ENCODE data around the gene MAZ.

MAZ gene

DNA sequence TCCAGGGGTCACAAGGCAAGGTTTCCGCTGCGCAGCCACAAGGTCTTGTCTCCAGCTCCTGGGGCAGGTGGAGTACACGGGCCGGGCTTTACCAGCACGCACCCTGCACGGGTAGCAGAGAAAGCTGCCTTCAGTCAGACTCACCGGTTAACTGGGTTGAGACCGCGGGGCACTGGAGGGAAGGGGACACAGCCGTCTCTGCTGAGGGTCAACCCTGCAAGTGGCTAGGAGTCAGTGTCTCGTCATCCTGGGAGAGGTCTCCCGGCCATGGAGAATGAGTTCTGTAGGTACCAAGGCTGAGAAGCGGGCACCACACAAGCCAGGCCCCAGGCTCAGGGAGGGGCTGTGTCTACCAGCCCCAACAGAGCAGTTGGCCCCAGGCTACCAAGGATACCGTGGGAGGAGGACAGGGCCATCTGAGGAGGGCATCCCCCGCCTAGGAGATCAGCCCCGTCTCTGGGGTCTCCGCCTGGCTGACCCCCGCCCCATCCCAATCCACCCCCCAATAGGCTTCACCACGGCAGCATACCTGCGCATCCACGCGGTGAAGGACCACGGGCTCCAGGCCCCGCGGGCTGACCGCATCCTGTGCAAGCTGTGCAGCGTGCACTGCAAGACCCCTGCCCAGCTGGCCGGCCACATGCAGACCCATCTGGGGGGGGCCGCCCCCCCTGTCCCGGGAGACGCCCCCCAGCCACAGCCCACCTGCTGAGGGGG, 2.9 kb downstream of the MAZ start:
- DNase-seq (ENCODE audit: low read depth in 2 of 2, low spot score in 1 of 2): no peak

DNA sequence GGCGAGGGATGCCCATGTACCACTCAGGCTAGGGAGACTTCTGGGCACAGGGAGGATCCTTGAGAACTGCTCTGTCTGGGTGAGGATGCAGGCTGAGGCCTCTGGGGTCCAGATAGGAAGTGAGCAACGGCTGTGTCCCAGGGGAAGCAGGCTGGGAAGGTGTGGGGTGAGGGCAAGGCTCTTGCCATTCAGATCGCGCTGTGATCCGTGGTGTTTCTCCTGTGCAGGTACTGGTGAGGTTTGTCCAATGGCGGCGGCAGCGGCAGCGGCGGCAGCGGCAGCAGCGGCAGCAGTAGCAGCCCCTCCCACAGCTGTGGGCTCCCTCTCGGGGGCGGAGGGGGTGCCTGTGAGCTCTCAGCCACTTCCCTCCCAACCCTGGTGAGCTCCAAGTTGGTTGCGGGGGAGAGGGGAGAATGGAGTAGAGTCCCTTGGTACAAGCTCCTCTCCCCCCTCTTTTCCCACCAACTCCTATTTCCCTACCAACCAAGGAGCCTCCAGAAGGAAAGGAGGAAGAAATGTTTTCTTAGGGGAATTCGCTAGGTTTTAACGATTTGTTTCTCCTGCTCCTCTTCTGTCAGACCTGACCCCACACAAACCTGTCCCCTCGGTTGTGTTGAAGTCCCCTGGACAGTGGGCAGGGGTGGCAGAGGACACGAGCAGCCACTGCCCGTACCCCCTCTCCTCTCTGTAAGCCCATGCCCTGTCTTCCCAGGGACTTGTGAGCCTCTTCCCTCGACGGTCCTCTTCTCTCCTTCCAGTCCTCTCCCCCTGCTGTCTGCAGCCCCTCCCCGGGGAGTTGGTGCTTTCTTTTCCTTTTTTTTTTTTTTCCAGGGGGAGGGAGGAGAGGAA, 3.7 kb downstream of the MAZ start:
- DNase-seq (ENCODE audit: low read depth in 2 of 2, low spot score in 1 of 2): no peak

DNA sequence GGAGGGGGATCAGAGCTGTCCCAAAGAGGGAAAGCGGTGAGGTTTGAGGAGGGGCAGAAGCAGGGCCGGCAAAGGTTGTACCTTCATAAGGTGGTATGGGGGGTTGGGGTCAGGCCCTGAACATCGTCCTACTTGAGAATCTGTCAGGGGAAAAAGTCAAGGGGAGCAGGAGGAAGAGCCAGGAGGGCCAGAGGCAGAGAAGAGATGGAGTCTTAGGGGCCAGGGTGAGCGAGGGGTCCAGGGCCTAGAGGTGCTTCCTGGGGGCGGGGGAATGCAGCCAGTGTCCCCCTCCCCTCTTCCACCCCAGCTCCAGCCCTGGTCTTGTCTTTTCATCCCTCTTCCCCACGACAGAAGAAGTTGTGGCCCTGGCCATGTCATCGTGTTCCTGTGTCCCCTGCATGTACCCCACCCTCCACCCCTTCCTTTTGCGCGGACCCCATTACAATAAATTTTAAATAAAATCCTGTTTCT, 4.4 kb downstream of the MAZ start:
- no peak for DNase-seq (ENCODE audit: low read depth in 2 of 2, low spot score in 1 of 2)

DNA sequence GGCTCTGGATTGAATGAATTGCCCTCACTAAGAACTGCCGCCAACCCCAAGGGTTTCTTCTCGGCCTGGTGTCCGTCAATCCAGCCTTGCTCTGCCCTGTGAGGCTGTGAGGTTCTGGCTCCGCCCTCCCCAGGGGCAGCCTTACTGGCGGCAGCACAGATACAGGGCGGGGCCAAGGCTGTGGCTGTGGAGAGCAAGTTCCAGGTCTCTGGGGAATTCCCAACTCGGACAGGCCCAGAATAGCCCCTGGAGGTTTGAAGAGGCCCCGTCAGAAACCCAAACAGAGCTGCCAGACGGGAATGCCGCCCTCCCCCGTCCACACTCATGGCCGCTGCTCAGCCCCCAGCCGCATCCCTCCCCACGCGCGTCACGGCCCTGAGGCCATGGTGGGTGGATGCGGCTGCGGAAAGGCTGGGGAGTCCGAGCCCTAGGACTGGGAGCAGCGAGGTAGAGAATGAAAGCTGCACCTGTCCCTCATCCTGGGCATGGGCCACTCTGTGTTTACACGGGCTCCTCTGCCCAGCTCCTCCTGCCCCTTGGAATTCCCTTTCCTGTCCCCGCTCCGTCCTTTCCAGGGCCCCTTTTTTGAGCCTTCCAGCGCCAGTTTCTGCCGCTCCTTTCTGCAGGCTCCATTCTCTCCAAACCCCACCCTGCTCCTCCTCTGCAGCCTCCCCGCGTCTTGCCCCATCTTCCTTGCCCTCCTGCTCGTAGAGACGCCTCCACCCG, 5.0 kb downstream of the MAZ start:
- no peak for DNase-seq (ENCODE audit: low read depth in 2 of 2, low spot score in 1 of 2)

DNA sequence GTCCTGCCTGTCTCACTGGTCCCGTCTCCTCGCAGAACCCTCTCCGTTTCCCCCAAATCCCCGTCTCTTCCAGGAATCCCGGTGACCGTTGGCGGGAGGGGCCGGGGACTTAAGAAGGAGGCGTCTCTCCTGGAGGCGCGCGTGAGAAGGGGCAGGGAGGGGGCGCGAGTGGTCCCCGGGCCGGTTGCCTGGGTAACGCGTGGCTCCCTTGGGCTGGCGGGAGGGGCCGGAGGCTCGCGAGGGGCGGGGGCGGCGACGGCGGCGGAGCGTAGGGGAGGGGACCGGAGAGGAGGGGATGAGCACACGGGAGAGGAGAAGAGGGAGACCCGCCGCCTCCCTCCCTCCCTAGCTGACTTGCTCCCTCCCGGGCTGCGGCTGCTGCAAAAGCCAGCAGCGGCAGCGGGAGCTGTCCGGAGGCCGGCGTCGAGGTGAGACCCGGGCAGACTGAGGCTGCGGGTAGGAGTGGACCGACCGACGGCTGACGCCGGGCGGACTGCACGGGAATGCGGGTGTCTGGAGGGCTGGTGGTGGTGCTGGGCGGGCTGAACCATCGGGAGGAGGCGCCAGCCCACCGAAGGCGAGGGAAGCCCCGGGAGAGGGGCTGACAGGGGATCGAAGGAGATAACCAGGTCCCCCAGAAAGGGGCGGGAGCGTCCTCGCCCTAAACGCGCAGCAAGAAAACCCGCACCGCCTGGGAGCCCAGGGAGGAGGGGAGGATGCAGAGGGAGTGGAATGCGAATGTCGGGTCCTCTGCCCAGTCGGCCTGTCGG, 5.8 kb downstream of the MAZ start, which contains the start of gene PRRT2:
PRRT2 (plus strand) TSS at position 298 of the 770 bp plus-strand sequence. CDS start 862 bp downstream, outside the sequence.
- no peak for DNase-seq (ENCODE audit: low read depth in 2 of 2, low spot score in 1 of 2)

DNA sequence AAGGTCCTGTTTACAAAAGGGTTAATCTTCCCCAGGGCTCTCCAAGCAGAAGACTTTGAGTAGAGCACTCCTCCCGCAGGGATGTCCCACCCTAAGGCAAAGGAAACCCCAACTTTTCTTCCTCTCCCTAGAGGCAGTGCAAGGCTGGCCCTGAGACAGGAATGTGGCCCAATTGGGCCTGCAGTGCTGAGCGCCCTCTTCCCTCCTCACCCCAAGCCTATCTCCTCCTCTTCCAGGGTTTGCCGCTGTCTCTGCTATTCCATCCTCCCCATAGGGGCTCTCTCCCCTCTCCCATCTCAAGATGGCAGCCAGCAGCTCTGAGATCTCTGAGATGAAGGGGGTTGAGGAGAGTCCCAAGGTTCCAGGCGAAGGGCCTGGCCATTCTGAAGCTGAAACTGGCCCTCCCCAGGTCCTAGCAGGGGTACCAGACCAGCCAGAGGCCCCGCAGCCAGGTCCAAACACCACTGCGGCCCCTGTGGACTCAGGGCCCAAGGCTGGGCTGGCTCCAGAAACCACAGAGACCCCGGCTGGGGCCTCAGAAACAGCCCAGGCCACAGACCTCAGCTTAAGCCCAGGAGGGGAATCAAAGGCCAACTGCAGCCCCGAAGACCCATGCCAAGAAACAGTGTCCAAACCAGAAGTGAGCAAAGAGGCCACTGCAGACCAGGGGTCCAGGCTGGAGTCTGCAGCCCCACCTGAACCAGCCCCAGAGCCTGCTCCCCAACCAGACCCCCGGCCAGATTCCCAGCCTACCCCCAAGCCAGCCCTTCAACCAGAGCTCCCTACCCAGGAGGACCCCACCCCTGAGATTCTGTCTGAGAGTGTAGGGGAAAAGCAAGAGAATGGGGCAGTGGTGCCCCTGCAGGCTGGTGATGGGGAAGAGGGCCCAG, 6.7 kb downstream of the MAZ start:
- no peak for DNase-seq (ENCODE audit: low read depth in 2 of 2, low spot score in 1 of 2)

DNA sequence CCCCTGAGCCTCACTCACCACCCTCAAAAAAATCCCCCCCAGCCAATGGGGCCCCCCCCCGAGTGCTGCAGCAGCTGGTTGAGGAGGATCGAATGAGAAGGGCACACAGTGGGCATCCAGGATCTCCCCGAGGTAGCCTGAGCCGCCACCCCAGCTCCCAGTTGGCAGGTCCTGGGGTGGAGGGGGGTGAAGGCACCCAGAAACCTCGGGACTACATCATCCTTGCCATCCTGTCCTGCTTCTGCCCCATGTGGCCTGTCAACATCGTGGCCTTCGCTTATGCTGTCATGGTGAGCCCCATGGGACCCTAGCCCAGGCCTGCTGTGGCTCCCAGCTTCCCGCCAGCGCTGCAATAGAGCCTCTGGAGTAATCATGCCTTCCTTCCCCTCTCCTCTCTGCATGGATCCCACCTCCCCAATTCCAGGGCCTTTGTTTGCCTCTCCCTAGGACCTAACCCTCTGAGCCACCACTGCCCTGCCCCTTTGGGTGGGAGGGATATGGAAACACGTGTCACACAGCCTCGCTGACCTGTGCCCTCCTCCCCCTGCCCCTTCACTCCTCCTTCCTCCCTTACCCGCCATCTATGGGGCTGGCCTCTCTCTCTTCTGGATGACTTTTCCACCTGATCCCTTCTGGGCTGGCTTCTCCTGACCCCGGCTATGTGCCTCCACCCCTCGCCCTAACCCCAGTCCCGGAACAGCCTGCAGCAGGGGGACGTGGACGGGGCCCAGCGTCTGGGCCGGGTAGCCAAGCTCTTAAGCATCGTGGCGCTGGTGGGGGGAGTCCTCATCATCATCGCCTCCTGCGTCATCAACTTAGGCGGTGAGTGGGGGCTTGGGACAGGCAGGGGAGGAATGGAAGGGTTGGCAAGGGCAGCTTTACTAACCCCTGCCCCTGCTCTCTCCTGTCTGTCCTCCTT, 7.6 kb downstream of the MAZ start:
- DNase-seq (ENCODE audit: low read depth in 2 of 2, low spot score in 1 of 2): no peak

DNA sequence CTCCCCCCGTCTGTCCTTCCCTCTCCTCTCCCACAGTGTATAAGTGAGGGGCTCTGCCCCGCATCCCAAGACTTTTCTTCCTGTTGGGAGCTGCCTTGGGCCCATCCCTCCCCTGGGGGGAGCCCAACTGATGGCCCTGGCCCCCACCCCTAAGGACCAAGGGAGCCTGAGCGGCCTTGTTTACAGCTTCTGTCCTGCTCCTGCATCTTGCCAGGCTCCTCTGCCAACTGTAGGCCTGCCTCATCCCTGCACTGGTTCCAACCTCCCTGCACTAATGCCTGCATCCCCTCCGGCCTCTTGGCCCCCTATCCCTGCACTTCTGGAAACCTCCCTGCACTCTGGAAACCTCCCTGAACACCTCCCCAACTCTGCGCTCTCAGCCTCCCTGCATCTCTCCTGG, 8.3 kb downstream of the MAZ start:
- DNase-seq (ENCODE audit: low read depth in 2 of 2, low spot score in 1 of 2): no peak

DNA sequence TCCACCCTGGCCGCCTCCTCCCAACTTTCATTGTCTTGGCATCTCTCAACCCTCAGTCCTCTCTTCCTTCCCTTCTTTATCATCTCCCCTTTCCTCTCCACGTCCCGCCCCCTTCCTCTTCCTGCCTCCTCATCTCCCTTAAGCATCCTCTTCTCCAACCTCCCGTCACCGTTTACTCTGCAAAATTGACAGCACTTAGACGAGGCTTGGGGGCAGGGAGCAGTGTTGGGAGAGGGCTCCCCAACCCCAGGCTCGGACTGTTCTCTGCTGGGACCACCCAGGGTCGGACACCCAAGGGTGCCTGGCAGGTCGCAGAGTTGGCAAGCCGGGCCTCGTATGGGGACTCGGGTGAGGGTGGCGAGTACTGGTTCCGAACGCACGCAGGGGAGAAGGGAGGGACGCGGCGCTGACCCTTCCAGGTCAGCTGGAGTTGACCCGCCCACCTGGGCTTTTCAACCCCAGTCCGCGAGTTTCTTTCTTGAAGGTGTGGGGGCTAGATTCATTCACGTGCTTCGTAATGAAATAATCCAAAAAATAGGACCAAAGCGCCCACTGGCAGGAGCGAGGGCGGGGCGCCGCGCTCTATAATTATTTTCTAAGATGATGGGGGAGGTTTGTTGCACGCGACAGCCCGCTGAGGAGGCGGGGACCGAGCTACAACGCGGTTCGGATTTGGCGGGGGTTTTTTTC, 8.8 kb downstream of the MAZ start:
- no peak for DNase-seq (ENCODE audit: low read depth in 2 of 2, low spot score in 1 of 2)

DNA sequence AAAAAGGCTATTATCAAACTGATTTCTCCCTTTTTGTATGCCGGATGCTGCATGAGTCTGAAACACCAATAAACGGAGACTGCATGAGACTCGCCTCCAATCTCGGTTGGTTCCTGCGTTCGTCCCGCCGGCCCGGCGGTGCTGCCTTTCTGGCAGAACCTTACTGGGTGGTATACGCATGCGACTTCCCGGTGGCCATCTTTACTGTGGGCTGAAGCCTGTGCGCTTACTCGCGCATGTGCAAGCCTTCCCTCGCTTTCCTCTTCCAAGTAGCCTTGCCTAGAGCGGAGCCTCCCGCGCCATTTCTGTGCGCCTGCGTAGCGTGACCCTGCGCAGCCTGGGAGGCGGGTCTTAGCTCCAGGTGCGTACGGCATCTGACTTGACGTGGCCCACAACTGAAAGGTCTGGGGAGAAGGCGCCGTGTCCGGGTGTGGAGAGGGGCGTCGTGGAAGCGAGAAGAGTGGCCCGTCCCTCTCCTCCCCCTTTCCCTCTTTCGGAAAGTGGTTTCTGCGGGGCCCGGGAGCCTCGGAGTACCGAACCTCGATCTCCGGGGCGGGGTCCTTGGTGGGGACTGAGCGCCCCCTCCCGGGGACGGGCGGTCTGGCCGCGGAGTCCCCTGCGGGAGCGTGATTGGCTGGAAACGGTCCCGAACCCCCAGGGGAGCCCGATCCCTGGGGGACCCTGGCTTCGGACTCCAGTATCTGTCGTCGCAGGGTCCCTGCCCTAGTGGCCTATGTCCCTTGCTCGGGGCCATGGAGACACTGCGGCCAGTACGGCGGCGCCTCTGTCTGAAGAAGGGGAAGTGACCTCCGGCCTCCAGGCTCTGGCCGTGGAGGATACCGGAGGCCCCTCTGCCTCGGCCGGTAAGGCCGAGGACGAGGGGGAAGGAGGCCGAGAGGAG, 9.7 kb downstream of the MAZ start, which contains the start of gene PAGR1:
PAGR1 (plus strand) TSS at position 360 of the 901 bp plus-strand sequence; CDS start at position 734, 374 bp downstream.
- DNase-seq (ENCODE audit: low read depth in 2 of 2, low spot score in 1 of 2): peak; percentile 95 to 97

DNA sequence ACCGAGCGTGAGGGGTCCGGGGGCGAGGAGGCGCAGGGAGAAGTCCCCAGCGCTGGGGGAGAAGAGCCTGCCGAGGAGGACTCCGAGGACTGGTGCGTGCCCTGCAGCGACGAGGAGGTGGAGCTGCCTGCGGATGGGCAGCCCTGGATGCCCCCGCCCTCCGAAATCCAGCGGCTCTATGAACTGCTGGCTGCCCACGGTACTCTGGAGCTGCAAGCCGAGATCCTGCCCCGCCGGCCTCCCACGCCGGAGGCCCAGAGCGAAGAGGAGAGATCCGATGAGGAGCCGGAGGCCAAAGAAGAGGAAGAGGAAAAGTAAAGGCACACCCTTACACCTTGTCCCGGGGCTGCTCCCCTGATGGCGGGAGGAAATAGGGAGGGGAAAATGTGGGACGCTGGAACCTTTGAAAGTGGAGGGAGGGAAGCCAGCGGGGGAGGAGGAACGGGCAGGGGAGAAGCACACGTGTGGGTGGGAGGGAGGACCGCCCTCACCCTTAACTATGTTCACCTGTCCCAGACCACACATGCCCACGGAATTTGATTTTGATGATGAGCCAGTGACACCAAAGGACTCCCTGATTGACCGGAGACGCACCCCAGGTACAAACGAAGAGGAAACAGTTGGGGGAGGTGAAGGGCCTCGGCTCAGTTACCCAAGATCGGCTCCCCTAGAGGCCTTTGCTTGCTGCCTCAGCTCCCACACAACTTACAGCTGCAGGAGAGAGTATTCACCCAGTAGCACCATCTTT, 10.5 kb downstream of the MAZ start:
- no peak for DNase-seq (ENCODE audit: low read depth in 2 of 2, low spot score in 1 of 2)

DNA sequence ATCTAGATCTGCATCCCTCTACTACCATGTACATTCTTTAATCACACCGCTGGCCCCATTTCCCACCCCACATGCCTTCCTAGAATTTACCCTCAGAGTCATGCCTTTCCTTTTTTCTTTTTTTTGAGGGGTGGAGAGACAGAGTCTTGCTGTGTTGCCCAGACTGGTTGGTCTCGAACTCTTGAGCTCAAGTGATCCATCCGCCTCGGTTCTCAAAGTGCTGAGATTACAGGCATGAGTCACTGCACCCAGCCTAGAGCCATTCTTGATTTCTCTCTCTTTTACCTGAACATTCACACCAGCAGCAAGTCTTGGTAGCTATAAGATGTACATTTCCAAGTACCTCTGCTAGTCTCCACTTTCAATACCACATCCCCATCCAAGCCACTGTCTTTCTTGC, 11.8 kb downstream of the MAZ start:
- DNase-seq (ENCODE audit: low read depth in 2 of 2, low spot score in 1 of 2): no peak

DNA sequence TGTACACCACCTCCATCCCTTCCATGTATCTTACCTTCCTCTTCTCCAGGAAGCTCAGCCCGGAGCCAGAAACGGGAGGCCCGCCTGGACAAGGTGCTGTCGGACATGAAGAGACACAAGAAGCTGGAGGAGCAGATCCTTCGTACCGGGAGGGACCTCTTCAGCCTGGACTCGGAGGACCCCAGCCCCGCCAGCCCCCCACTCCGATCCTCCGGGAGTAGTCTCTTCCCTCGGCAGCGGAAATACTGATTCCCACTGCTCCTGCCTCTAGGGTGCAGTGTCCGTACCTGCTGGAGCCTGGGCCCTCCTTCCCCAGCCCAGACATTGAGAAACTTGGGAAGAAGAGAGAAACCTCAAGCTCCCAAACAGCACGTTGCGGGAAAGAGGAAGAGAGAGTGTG, 13.2 kb downstream of the MAZ start:
- DNase-seq (ENCODE audit: low read depth in 2 of 2, low spot score in 1 of 2): no peak

DNA sequence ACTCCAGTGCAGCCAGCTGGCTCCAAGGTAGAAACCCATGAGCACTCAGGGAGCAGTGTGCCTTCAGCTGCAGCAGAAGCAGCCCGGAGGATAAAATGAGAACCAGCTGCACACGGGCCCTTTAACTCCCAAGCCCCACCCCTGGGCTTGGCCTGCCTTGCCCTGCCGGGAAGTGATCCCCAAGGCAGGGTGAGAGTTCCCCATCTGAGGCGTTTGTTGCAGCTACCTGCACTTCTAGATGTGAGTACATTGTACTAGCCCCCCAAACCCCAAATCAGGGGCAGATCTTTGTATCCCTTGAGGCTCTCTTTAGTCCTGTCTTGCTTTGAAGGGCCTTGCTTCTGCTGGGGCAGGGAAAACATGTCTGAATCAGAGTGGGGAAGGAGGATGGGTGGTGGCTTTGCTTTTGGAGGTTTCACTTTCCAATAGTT, 14.0 kb downstream of the MAZ start, which contains the start of gene MVP:
MVP (plus strand) TSS at position 192 of the 431 bp plus-strand sequence. CDS start 10,088 bp downstream, outside the sequence.
- DNase-seq (ENCODE audit: low read depth in 2 of 2, low spot score in 1 of 2): no peak

DNA sequence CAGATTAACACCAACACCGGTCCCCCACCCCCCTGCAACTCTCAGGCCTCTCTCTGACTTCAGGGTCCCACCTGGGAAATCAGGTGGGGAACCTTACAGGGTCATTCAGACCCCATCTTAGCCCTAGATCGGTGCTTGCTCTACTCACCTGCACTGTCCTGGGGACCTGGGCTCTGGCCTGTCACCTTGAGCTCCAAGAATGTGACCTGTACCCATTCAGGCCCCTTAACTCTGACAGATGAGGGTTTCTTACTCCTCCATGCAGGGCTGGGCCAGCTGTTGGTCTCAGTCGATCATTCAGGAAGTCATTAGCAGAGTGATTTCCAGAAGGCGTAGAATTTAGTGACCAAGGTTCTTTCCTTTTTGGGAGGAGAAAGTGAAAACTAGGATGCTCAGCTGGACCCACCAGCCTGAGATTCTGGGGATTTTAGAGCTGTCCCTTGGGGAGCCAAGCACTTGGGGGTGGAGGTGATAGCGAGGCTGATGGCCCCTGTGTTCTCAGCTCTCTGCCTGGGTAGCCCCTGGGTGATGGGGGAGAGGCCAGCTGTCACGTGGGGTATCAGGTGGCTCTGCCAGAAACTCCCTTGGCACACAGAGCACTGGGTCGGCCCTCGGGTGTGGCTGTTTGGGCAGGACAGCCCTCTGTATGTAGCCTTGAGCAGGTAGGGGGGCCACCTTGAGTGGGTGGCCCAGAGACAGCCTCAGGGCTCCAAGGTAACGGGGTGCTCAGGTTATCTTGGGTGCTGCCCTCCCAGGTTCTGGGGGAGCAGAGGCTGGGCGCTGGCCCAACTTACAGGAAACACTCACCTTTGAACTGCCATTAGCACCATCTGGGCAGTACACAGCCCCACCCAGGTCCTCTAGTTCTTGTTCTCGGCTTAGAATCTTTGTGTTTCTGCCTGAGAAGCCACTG, 14.7 kb downstream of the MAZ start:
- no peak for DNase-seq (ENCODE audit: low read depth in 2 of 2, low spot score in 1 of 2)
